SK-N-SH treated with all-trans-retinoic acid at 6 μM for 48 hours (cell line): Measurements from ENCODE around the gene MAPKBP1.

Source experiments
- PATZ1 ChIP-seq: fragments of 250-450 bp; sonication (Bioruptor Pico); IDR thresholded peaks from 2 replicates; pipeline ENCODE4 v1.8.0; 2020; ENCODE audit warnings: mild to moderate bottlenecking, moderate library complexity, borderline replicate concordance
- POU6F1 ChIP-seq: fragments of 250-450 bp; sonication (Bioruptor Pico); IDR thresholded peaks from 2 replicates; pipeline ENCODE4 v1.8.0; 2021; ENCODE audit warnings: low read depth, mild to moderate bottlenecking, moderate library complexity, borderline replicate concordance
- RARB ChIP-seq: fragments of 250-450 bp; sonication (Bioruptor Pico); IDR thresholded peaks from 2 replicates; pipeline ENCODE4 v1.8.0; 2021; ENCODE audit warnings: mild to moderate bottlenecking, moderate library complexity
- TSHZ2 ChIP-seq: fragments of 250-450 bp; sonication (Bioruptor Pico); IDR thresholded peaks from 2 replicates; pipeline ENCODE4 v1.5.0; 2020; ENCODE audit warnings: mild to moderate bottlenecking, moderate library complexity

DNA sequence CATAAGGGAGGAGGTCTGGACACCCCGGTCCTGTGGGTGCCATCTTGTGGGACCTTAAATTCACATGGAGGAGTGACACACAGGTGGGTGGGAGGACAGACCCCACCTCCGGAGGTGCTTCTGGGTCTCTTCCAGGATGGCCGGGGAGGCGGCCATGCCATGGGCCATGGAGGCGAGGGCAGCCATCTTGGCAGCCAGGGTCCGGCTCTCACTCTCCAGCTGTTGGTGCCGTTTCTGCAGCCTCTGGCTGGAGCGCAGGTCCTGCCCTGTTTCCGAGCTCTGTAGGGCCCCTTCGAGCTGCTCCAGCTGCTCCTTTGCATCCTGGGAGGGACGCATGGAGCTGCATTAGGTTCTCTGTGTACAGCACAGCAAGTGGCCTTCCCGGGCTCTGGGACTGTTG is 100.5 kb downstream of the MAPKBP1 start:
- TF ChIP-seq RARB = no peak
- no peak for TF ChIP-seq TSHZ2 (CRISPR knock-in tag)
- TF ChIP-seq POU6F1 (CRISPR knock-in tag) = no peak
- no peak for TF ChIP-seq PATZ1 (CRISPR knock-in tag)
